PC-3 (cell line): ENCODE measurements around the gene DRGX.

Experiments used
- CTCF ChIP-seq: fragments of 300-600 bp; sonication (generic); conservative IDR thresholded peaks from 2 replicates; pipeline ENCODE4 v1.5.1; 2017; ENCODE audit warnings: antibody characterized with exemption, low read depth, mild to moderate bottlenecking, low read length
- EZH2 ChIP-seq: fragments of 300-600 bp; sonication (generic); IDR thresholded peaks from one replicate; pipeline ENCODE4 v1.6.1; 2017; ENCODE audit warnings: antibody characterized with exemption, mild to moderate bottlenecking, low read length; ENCODE audit not compliant: unreplicated experiment
- EZH2phosphoT487 ChIP-seq: fragments of 300-600 bp; sonication (generic); IDR thresholded peaks from 2 replicates; pipeline ENCODE4 v1.6.1; 2018; ENCODE audit warnings: mild to moderate bottlenecking, antibody characterized with exemption, low read length, borderline replicate concordance

- no peak for TF ChIP-seq EZH2
- no peak for TF ChIP-seq CTCF
- no peak for TF ChIP-seq EZH2phosphoT487
Observed at GRCh38 chr10:49389361-49389933, 6.4 kb downstream of the DRGX start.
